ENCODE results near the gene ATP4B. TPM values are rescaled to one million over a fixed set of nuclear protein-coding genes. Genes with fewer than 3 reads are reported as not detected.

The ATP4B gene
- total RNA-seq, 1 experiment from 2014 or later, result not detected

- ATAC-seq, result no peak
- BruUV-seq (replicated peaks), result no TSS peak
- no peak for TF ChIP-seq TCF7L2 (IDR thresholded peaks at IDR 0.05; ENCODE audit: low read depth, low read length)
- no peak for TF ChIP-seq REST (IDR thresholded peaks at IDR 0.05; ENCODE audit: insufficient read depth in 1 of 2, low read depth in 2 of 2, low read length in 1 of 2)
- no peak for TF ChIP-seq CTCF (IDR thresholded peaks at IDR 0.05)
- TF ChIP-seq SIN3A (IDR thresholded peaks at IDR 0.05; ENCODE audit: borderline replicate concordance, insufficient read depth, low read depth, low read length), result no peak
- no peak for TF ChIP-seq POLR2AphosphoS5 (IDR thresholded peaks at IDR 0.05; ENCODE audit: low read depth, low read length)
- Histone ChIP-seq H3K36me3 (ENCODE audit: control insufficient read depth, insufficient read depth, low read length) (peaks cover under 1% of the 10 kb centered on the region; the same call in 1 of the 2 replicates), H3K4me1 (ENCODE audit: control insufficient read depth, insufficient read depth, low read length) (no peaks in the 10 kb centered on the region), H3K9me3 (ENCODE audit: control insufficient read depth, insufficient read depth, low read depth, low read length) (no peaks in the 10 kb centered on the region), H3K27ac (ENCODE audit: low read length) (no peak overlapping the region), H3K27me3 (ENCODE audit: control insufficient read depth, insufficient read depth, low read length) (no peaks in the 10 kb centered on the region), H3K4me3 (ENCODE audit: low read depth in 2 of 2, low read length in 2 of 2) (no peak overlapping the region)
- CTCF ChIA-PET, result no interaction called here
- no peak for DNase-seq (ENCODE audit: low read depth, low spot score)
- in situ Hi-C loops (cut with HindIII; ENCODE audit: low pct_unique_long_range_greater_than_20kb, low sequenced_read_pairs), result no loop called here
- POLR2A ChIA-PET, result no interaction called here
- intact Hi-C loops (cut with micrococcal nuclease; ENCODE audit: unreplicated experiment), result no loop called here
Measured at GRCh38 chr13:113607056-113607888, 50.7 kb downstream of the ATP4B start.

- intact Hi-C loops (cut with micrococcal nuclease; ENCODE audit: unreplicated experiment), result no loop called here
- no peak overlapping the region for H3K27ac ChIP-seq (ENCODE audit: low read length)
- ChIA-PET POLR2A (no interaction called here), CTCF (no interaction called here)
- H3K4me1 ChIP-seq (ENCODE audit: control insufficient read depth, insufficient read depth, low read length), result no peaks in the 10 kb centered on the region
- ATAC-seq, result no peak
- no TSS peak for BruUV-seq (replicated peaks)
- no peaks in the 10 kb centered on the region for H3K27me3 ChIP-seq (ENCODE audit: control insufficient read depth, insufficient read depth, low read length)
- no peak for DNase-seq (ENCODE audit: low read depth, low spot score)
- TF ChIP-seq SIN3A (IDR thresholded peaks at IDR 0.05; ENCODE audit: borderline replicate concordance, insufficient read depth, low read depth, low read length) (no peak), REST (IDR thresholded peaks at IDR 0.05; ENCODE audit: insufficient read depth in 1 of 2, low read depth in 2 of 2, low read length in 1 of 2) (no peak), POLR2AphosphoS5 (IDR thresholded peaks at IDR 0.05; ENCODE audit: low read depth, low read length) (no peak), CTCF (IDR thresholded peaks at IDR 0.05) (no peak), TCF7L2 (IDR thresholded peaks at IDR 0.05; ENCODE audit: low read depth, low read length) (no peak)
- no peaks in the 10 kb centered on the region for H3K36me3 ChIP-seq (ENCODE audit: control insufficient read depth, insufficient read depth, low read length)
- no peaks in the 10 kb centered on the region for H3K9me3 ChIP-seq (ENCODE audit: control insufficient read depth, insufficient read depth, low read depth, low read length)
- no peak overlapping the region for H3K4me3 ChIP-seq (ENCODE audit: low read depth in 2 of 2, low read length in 2 of 2)
- in situ Hi-C loops (cut with HindIII; ENCODE audit: low pct_unique_long_range_greater_than_20kb, low sequenced_read_pairs), result no loop called here
Measured at GRCh38 chr13:113605866-113606438, 52.0 kb downstream of the ATP4B start.
